B cell (primary cell): Measurements from ENCODE around the gene TMC5. TPM values are rescaled to one million over a fixed set of nuclear protein-coding genes. Genes with fewer than 3 reads are reported as not detected.

Experiments
- ATAC-seq: fragments of 200-7000 bp; cut with Tn5 transposase; one replicate; pipeline ENCODE4 v1.10.0; 2021; ENCODE audit warnings: low read depth, mild to moderate bottlenecking, moderate number of reproducible peaks, moderate library complexity
- CTCF ChIA-PET: fragments of 350-600 bp; sonication (Branson Sonifier 250); formaldehyde crosslinking; loops from one replicate; lab custom pipeline; 2021; ENCODE audit warnings: antibody characterized with exemption, inconsistent platforms; lab: Charles Lee
- POLR2A ChIA-PET: fragments of 350-600 bp; sonication (Branson Sonifier 250); formaldehyde crosslinking; loops from one replicate; lab custom pipeline; 2021; ENCODE audit warnings: antibody characterized with exemption; lab: Charles Lee
- DNase-seq: peaks from one replicate; pipeline ENCODE4 v3.0.0; 2013
- H2AFZ ChIP-seq: 2 replicates; pipeline ENCODE4 v1.6.1; 2012; ENCODE audit warnings: mild to moderate bottlenecking, low read depth, low read length; ENCODE audit not compliant: insufficient read depth, poor library complexity, severe bottlenecking
- H3K27ac ChIP-seq, 2 donors: 1 replicate in 1 of 2; 2 replicates in 1 of 2; pipeline ENCODE4 v1.5.1; 2012 to 2013; ENCODE audit warnings: low read length in 2 of 2, mild to moderate bottlenecking in 2 of 2, moderate library complexity in 1 of 2
- H3K27me3 ChIP-seq, 4 experiments: fragments of 200-600 bp in 1 of 4; sonication (generic) in 1 of 4; replicated peaks in 1 of 4; 1 replicate in 2 of 4; 2 replicates in 2 of 4; pipeline versions ENCODE4 v1.6.1 to v1.7.0; 2013 to 2016; ENCODE audit warnings: low read length in 3 of 4, mild to moderate bottlenecking in 2 of 4, mixed read lengths in 1 of 4, moderate library complexity in 1 of 4; ENCODE audit not compliant: insufficient read depth in 4 of 4, control insufficient read depth in 3 of 4; ENCODE audit errors: control extremely low read depth in 1 of 4
- H3K36me3 ChIP-seq, 2 experiments: replicated peaks in 1 of 2; 1 replicate in 1 of 2; 2 replicates in 1 of 2; pipeline versions ENCODE4 v1.6.1 to v1.7.1; 2013; ENCODE audit warnings: low read length in 1 of 2; ENCODE audit not compliant: insufficient read depth in 2 of 2, control insufficient read depth in 1 of 2; ENCODE audit errors: control extremely low read depth in 1 of 2, extremely low read depth in 1 of 2
- H3K4me1 ChIP-seq, 2 donors: fragments of 200-600 bp in 1 of 2; sonication (generic) in 1 of 2; 1 replicate in 1 of 2; 2 replicates in 1 of 2; pipeline versions ENCODE4 v1.5.1 to v1.6.1; 2013 to 2017; ENCODE audit warnings: low read length in 2 of 2; ENCODE audit not compliant: control insufficient read depth in 2 of 2, insufficient read depth in 2 of 2
- H3K4me2 ChIP-seq: replicated peaks from 2 replicates; pipeline ENCODE3; 2012; ENCODE audit warnings: mild to moderate bottlenecking, low read depth, low read length; ENCODE audit not compliant: poor library complexity, severe bottlenecking
- H3K4me3 ChIP-seq, 5 experiments: fragments of 200-600 bp in 1 of 5; sonication (generic) in 1 of 5; 1 replicate in 3 of 5; 2 replicates in 2 of 5; pipeline versions ENCODE4 v1.5.1 to v1.7.0; 2011 to 2016; ENCODE audit warnings: low read length in 4 of 5, mild to moderate bottlenecking in 4 of 5, low read depth in 2 of 5, control low read depth in 1 of 5, moderate library complexity in 1 of 5; ENCODE audit not compliant: insufficient read depth in 1 of 5; ENCODE audit errors: control extremely low read depth in 1 of 5, extremely low read depth in 1 of 5
- H3K79me2 ChIP-seq: fragments of 200-600 bp; sonication (generic); one replicate; pipeline ENCODE4 v1.6.0; 2016; ENCODE audit warnings: low read length; ENCODE audit not compliant: control insufficient read depth, insufficient read depth
- H3K9ac ChIP-seq: fragments of 200-600 bp; sonication (generic); 2 replicates; pipeline ENCODE4 v1.6.1; 2017; ENCODE audit warnings: mild to moderate bottlenecking, low read length, moderate library complexity
- H3K9me3 ChIP-seq, 3 donors: one replicate each; pipeline versions ENCODE4 v1.6.1 to v1.7.1; 2013; ENCODE audit warnings: low read length in 2 of 3; ENCODE audit not compliant: control insufficient read depth in 2 of 3, insufficient read depth in 1 of 3; ENCODE audit errors: control extremely low read depth in 1 of 3
- H4K20me1 ChIP-seq: 2 replicates; pipeline ENCODE4 v1.6.0; 2012; ENCODE audit warnings: mild to moderate bottlenecking, low read length; ENCODE audit not compliant: insufficient read depth, control insufficient read depth, poor library complexity, severe bottlenecking
- H3K27ac Mint-ChIP-seq: one replicate; pipeline ENCODE4 v1.8.0; 2021; ENCODE audit warnings: mixed read lengths
- H3K27me3 Mint-ChIP-seq: one replicate; pipeline ENCODE4 v1.8.0; 2021; ENCODE audit warnings: mixed read lengths
- H3K4me1 Mint-ChIP-seq: one replicate; pipeline ENCODE4 v1.8.0; 2021; ENCODE audit warnings: mixed read lengths
- H3K4me3 Mint-ChIP-seq: one replicate; pipeline ENCODE4 v1.8.0; 2021; ENCODE audit warnings: mixed read lengths
- H3K9me3 Mint-ChIP-seq: one replicate; pipeline ENCODE4 v1.8.0; 2022; ENCODE audit warnings: mixed read lengths; ENCODE audit not compliant: insufficient read depth
- CTCF ChIP-seq: fragments of 200-600 bp; IDR thresholded peaks from one replicate; pipeline ENCODE4 v1.8.0; 2022; ENCODE audit warnings: antibody characterized with exemption, mild to moderate bottlenecking
- EZH2 ChIP-seq: IDR thresholded peaks from 2 replicates; pipeline ENCODE4 v1.6.1; 2012; ENCODE audit warnings: borderline replicate concordance, low read depth, mild to moderate bottlenecking, moderate library complexity, low read length; ENCODE audit not compliant: insufficient read depth, poor library complexity, severe bottlenecking
- WGBS: methylation state at CpG from one replicate; pipeline ENCODE4 v1.1.5; 2013; ENCODE audit warnings: missing lambda C conversion rate; ENCODE audit not compliant: insufficient coverage; 5-methylcytosine and 5-hydroxymethylcytosine counted together
- intact Hi-C: fragments of 100-400 bp; cut with micrococcal nuclease; formaldehyde crosslinking; loops from one replicate; pipeline ENCODE4 v1.10.0; 2022
- polyA plus RNA-seq: library from polyadenylated mRNA; depleted of rRNA; stranded (reverse); fragments of >200 nt; gene quantifications from 2 replicates; pipeline ENCODE4 v1.2.3, GENCODE V29; 2012
- total RNA-seq, 2 donors: library from RNA; stranded (reverse); fragments of 120-200 nt in 1 of 2; gene quantifications; 1 replicate in 1 of 2; 2 replicates in 1 of 2; pipeline versions ENCODE4 v1.2.3 to v1.2.4, GENCODE V29; 2013 to 2022

TMC5 gene
- total and polyA plus RNA-seq, 2 donors (not counting 1 experiment from before 2014, with no cell fraction given) = not detected

GRCh38 chr16:19540241-19540970, 122.7 kb downstream of the TMC5 start:
- Histone ChIP-seq H3K4me3 (no peak overlapping the region), H2AFZ (no peak overlapping the region), H3K27me3 (no peaks in the 10 kb centered on the region), H3K36me3 (peaks cover 5 to 35% of the 10 kb centered on the region in 2 experiments), H3K9ac (no peak overlapping the region), H3K9me3 (no peaks in the 10 kb centered on the region), H3K4me2 (no peak overlapping the region), H3K4me1 (no peaks in the 10 kb centered on the region), H4K20me1 (no peaks in the 10 kb centered on the region), H3K27ac (no peak overlapping the region), H3K79me2 (no peaks in the 10 kb centered on the region)
- TF ChIP-seq EZH2 (no peak), CTCF (no peak)
- POLR2A ChIA-PET = interaction anchor here (1.0 kb wide), 1 partner anchor 17 kb away, joined by 6 read pairs; the partner anchor contains the start of gene CCP110
- WGBS = 100% methylated on average over 1 of the region's 6 CpGs
- CTCF ChIA-PET = interaction anchor here (0.8 kb wide), 1 partner anchor 15 kb away, joined by 4 read pairs; the partner anchor contains the start of gene VPS35L
- intact Hi-C loops = no loop called here
- no peaks in the 10 kb centered on the region for H3K4me1 Mint-ChIP-seq
- no peaks in the 10 kb centered on the region for H3K27me3 Mint-ChIP-seq
- H3K9me3 Mint-ChIP-seq = no peaks in the 10 kb centered on the region
- H3K4me3 Mint-ChIP-seq = no peak overlapping the region
- no peak for ATAC-seq
- no peak overlapping the region for H3K27ac Mint-ChIP-seq
- DNase-seq = no peak

GRCh38 chr16:19542138-19542821, 124.6 kb downstream of the TMC5 start:
- Histone ChIP-seq H3K4me1 (no peaks in the 10 kb centered on the region), H3K9ac (no peak overlapping the region), H3K4me2 (no peak overlapping the region), H3K36me3 (peaks cover 3 to 29% of the 10 kb centered on the region in 2 experiments), H3K9me3 (no peaks in the 10 kb centered on the region), H4K20me1 (no peaks in the 10 kb centered on the region), H3K79me2 (no peaks in the 10 kb centered on the region), H3K27ac (no peak overlapping the region), H3K4me3 (no peak overlapping the region), H3K27me3 (no peaks in the 10 kb centered on the region), H2AFZ (no peak overlapping the region)
- ChIA-PET CTCF (no interaction called here), POLR2A (no interaction called here)
- H3K4me3 Mint-ChIP-seq = no peak overlapping the region
- ATAC-seq (no peak), DNase-seq (no peak)
- TF ChIP-seq CTCF = no peak
- no peak for TF ChIP-seq EZH2
- H3K27ac Mint-ChIP-seq = no peak overlapping the region
- H3K27me3 Mint-ChIP-seq = no peaks in the 10 kb centered on the region
- no CpG with 5 or more reads among the region's 3 CpGs for WGBS
- H3K4me1 Mint-ChIP-seq = no peaks in the 10 kb centered on the region
- no peaks in the 10 kb centered on the region for H3K9me3 Mint-ChIP-seq
- intact Hi-C loops = no loop called here
